Neural progenitor cell (in vitro differentiated cells): ENCODE data around the gene APLP1.

ENCODE experiments used
- EZH2 ChIP-seq: fragments of 200-600 bp; sonication (generic); IDR thresholded peaks from 2 replicates; pipeline ENCODE4 v1.6.1; 2017; ENCODE audit warnings: antibody characterized with exemption, mild to moderate bottlenecking, moderate library complexity
- EZH2phosphoT487 ChIP-seq: fragments of 200-600 bp; sonication (generic); IDR thresholded peaks from 2 replicates; pipeline ENCODE4 v1.6.1; 2017; ENCODE audit warnings: antibody characterized with exemption
- TF ChIP-seq, protein P1 (sequence below): fragments of 200-600 bp; sonication (generic); IDR thresholded peaks from 2 replicates; pipeline ENCODE4 v1.5.1; 2017; ENCODE audit warnings: antibody characterized with exemption, mild to moderate bottlenecking

GRCh38 chr19:35911173-35911572 lies 42.8 kb downstream of the APLP1 start:
- TF ChIP-seq, protein P1, sequence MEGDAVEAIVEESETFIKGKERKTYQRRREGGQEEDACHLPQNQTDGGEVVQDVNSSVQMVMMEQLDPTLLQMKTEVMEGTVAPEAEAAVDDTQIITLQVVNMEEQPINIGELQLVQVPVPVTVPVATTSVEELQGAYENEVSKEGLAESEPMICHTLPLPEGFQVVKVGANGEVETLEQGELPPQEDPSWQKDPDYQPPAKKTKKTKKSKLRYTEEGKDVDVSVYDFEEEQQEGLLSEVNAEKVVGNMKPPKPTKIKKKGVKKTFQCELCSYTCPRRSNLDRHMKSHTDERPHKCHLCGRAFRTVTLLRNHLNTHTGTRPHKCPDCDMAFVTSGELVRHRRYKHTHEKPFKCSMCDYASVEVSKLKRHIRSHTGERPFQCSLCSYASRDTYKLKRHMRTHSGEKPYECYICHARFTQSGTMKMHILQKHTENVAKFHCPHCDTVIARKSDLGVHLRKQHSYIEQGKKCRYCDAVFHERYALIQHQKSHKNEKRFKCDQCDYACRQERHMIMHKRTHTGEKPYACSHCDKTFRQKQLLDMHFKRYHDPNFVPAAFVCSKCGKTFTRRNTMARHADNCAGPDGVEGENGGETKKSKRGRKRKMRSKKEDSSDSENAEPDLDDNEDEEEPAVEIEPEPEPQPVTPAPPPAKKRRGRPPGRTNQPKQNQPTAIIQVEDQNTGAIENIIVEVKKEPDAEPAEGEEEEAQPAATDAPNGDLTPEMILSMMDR: peak; percentile 47
- TF ChIP-seq EZH2: no peak
- TF ChIP-seq EZH2phosphoT487: no peak
